Measurements from ENCODE around the gene RASGEF1C.

DNA sequence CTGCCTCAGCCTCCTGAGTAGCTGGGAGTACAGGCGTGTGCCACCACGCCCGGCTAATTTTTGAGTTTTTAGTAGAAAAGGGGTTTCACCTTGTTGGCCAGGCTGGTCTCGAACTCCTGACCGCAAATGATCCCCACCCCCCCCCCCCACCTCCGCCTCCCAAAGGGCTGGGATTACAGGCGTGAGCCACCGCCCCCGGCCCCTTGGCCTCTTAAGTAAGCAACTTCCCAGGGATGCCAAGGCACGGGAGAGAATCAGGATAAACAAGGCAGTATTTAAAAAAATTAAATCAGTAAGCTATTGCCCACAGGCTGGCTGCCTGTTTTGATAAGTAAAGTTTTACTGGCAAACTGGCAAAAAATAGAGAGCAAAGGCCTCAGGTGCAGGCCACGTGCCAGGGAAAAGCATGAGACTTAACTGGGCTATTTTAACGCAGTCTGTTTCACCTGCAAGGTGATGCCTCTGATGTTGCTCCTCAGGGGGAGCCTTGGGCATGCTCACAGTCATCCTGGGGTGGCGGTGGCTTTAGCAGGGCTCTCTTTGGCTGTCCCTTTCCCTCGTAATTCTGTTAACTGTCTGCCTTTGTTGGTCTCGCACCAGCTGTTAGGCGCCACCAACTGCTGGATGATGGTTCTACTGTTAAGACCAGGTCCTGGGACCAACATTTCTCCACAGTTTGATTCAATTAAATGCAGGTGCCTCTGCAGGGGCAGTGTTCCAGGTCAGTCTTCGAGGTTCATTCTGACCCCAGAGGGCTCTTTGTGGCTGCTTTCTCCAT is 118.1 kb downstream of the RASGEF1C start:
- TF ChIP-seq SIN3A (IDR thresholded peaks at IDR 0.05; ENCODE audit: borderline replicate concordance, insufficient read depth, low read length) (no peak), FOXP2 (optimal IDR thresholded peaks at IDR 0.05; ENCODE audit: borderline replicate concordance, extremely low read depth, extremely low read length, insufficient read depth) (no peak), TAF1 (IDR thresholded peaks at IDR 0.05; ENCODE audit: borderline replicate concordance, insufficient read depth, low read length) (no peak)
- TF ChIP-seq, protein P1, sequence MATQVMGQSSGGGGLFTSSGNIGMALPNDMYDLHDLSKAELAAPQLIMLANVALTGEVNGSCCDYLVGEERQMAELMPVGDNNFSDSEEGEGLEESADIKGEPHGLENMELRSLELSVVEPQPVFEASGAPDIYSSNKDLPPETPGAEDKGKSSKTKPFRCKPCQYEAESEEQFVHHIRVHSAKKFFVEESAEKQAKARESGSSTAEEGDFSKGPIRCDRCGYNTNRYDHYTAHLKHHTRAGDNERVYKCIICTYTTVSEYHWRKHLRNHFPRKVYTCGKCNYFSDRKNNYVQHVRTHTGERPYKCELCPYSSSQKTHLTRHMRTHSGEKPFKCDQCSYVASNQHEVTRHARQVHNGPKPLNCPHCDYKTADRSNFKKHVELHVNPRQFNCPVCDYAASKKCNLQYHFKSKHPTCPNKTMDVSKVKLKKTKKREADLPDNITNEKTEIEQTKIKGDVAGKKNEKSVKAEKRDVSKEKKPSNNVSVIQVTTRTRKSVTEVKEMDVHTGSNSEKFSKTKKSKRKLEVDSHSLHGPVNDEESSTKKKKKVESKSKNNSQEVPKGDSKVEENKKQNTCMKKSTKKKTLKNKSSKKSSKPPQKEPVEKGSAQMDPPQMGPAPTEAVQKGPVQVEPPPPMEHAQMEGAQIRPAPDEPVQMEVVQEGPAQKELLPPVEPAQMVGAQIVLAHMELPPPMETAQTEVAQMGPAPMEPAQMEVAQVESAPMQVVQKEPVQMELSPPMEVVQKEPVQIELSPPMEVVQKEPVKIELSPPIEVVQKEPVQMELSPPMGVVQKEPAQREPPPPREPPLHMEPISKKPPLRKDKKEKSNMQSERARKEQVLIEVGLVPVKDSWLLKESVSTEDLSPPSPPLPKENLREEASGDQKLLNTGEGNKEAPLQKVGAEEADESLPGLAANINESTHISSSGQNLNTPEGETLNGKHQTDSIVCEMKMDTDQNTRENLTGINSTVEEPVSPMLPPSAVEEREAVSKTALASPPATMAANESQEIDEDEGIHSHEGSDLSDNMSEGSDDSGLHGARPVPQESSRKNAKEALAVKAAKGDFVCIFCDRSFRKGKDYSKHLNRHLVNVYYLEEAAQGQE (IDR thresholded peaks at IDR 0.05; ENCODE audit: insufficient read depth in 1 of 2, low read depth in 2 of 2, low read length in 2 of 2): no peak

All from PFSK-1 (cell line).